HepG2 (cell line): ENCODE data around the gene KLRK1.

Source experiments
- CSRNP1 ChIP-seq: sonication (generic); formaldehyde crosslinking; IDR thresholded peaks from 2 replicates; pipeline ENCODE4 v1.8.1; 2023; ENCODE audit warnings: mild to moderate bottlenecking, missing genetic modification reagents
- POLR2AphosphoS5 ChIP-seq: IDR thresholded peaks from 2 replicates; pipeline ENCODE4 v1.6.1; 2012; ENCODE audit warnings: low read depth, low read length
- SP4 ChIP-seq: sonication (generic); formaldehyde crosslinking; IDR thresholded peaks from 2 replicates; pipeline ENCODE4 v1.8.1; 2023; ENCODE audit warnings: mild to moderate bottlenecking, missing genetic modification reagents
- ZNF331 ChIP-seq: sonication (generic); formaldehyde crosslinking; IDR thresholded peaks from 2 replicates; pipeline ENCODE4 v1.4.0; 2020; ENCODE audit warnings: missing genetic modification reagents

GRCh38 chr12:10361084-10361483 is 28.8 kb downstream of the KLRK1 start:
- TF ChIP-seq CSRNP1 (CRISPR knock-in tag), result no peak
- no peak for TF ChIP-seq SP4 (CRISPR knock-in tag)
- TF ChIP-seq POLR2AphosphoS5, result no peak
- no peak for TF ChIP-seq ZNF331 (CRISPR knock-in tag)
